H1 (cell line): ENCODE measurements around the gene MNS1. TPM values are rescaled to one million over a fixed set of nuclear protein-coding genes. Genes with fewer than 3 reads are reported as not detected.

Source experiments
- CTCF ChIA-PET: fragments of 300-600 bp; sonication (Branson Sonifier 250); formaldehyde crosslinking; loops from one replicate; lab custom pipeline; 2021; ENCODE audit not compliant: partially characterized antibody; lab: Charles Lee
- POLR2A ChIA-PET: fragments of 300-600 bp; sonication (Branson Sonifier 250); formaldehyde crosslinking; loops from one replicate; lab custom pipeline; 2021; ENCODE audit warnings: inconsistent platforms; ENCODE audit not compliant: partially characterized antibody; lab: Charles Lee
- DNase-seq, 2 experiments: peaks; one replicate each; pipeline versions ENCODE4 v3.0.0 to v3.0.0-alpha.2; 2010 to 2022; ENCODE audit warnings: low spot score in 2 of 2, low read depth in 1 of 2, mixed read lengths in 1 of 2
- FAIRE-seq: peaks from 2 replicates; lab custom pipeline; 2011; peaks lifted over from hg19 to GRCh38; lab: Jason Lieb, UNC
- H2AFZ ChIP-seq: 2 replicates; pipeline ENCODE4 v1.8.1; 2012; ENCODE audit warnings: low read length, inconsistent platforms
- H2AK5ac ChIP-seq: 2 replicates; pipeline ENCODE4 v1.6.1; 2013; ENCODE audit warnings: low read depth, low read length
- H2BK120ac ChIP-seq: replicated peaks from 2 replicates; pipeline ENCODE3; 2013; ENCODE audit warnings: low read depth, low read length, inconsistent platforms
- H2BK12ac ChIP-seq: 2 replicates; pipeline ENCODE4 v1.6.1; 2013; ENCODE audit warnings: low read depth, low read length
- H2BK15ac ChIP-seq: 2 replicates; pipeline ENCODE4 v1.6.1; 2013; ENCODE audit warnings: low read length
- H2BK20ac ChIP-seq: 2 replicates; pipeline ENCODE4 v1.6.1; 2013; ENCODE audit warnings: low read length
- H2BK5ac ChIP-seq: 2 replicates; pipeline ENCODE4 v1.6.1; 2013; ENCODE audit warnings: low read depth, low read length
- H3K14ac ChIP-seq: 2 replicates; pipeline ENCODE4 v1.6.1; 2013; ENCODE audit warnings: inconsistent platforms; ENCODE audit not compliant: insufficient read length
- H3K18ac ChIP-seq: 2 replicates; pipeline ENCODE4 v1.6.1; 2013; ENCODE audit warnings: low read length; ENCODE audit errors: extremely low read depth
- H3K23ac ChIP-seq: 2 replicates; pipeline ENCODE4 v1.6.1; 2013; ENCODE audit warnings: inconsistent platforms; ENCODE audit not compliant: insufficient read length
- H3K23me2 ChIP-seq: 2 replicates; pipeline ENCODE4 v1.6.1; 2013; ENCODE audit warnings: low read depth, low read length
- H3K27ac ChIP-seq: 2 replicates; pipeline ENCODE4 v1.6.1; 2011; ENCODE audit warnings: low read depth, low read length, inconsistent platforms
- H3K27me3 ChIP-seq, 4 experiments: replicated peaks in 1 of 4; 1 replicate in 1 of 4; 2 replicates in 3 of 4; pipeline versions ENCODE4 v1.6.1 to v1.8.1; 2011 to 2013; ENCODE audit warnings: low read length in 3 of 4, mild to moderate bottlenecking in 3 of 4, inconsistent platforms in 2 of 4, mixed read lengths in 2 of 4, moderate library complexity in 1 of 4; ENCODE audit not compliant: control insufficient read depth in 3 of 4, insufficient read depth in 3 of 4; ENCODE audit errors: extremely low read depth in 1 of 4
- H3K36me3 ChIP-seq, 4 experiments: 2 replicates each; pipeline versions ENCODE4 v1.6.1 to v1.8.1; 2011 to 2013; ENCODE audit warnings: mild to moderate bottlenecking in 4 of 4, low read length in 3 of 4, moderate library complexity in 2 of 4, control low read depth in 1 of 4, inconsistent platforms in 1 of 4; ENCODE audit not compliant: insufficient read depth in 4 of 4, control insufficient read depth in 2 of 4
- H3K4ac ChIP-seq: replicated peaks from 2 replicates; pipeline ENCODE3; 2013; ENCODE audit warnings: low read length, low read depth, mixed read lengths, inconsistent platforms; ENCODE audit not compliant: insufficient read length
- H3K4me1 ChIP-seq, 4 experiments: replicated peaks in 1 of 4; 1 replicate in 1 of 4; 2 replicates in 3 of 4; pipeline versions ENCODE4 v1.6.1 to v1.8.1; 2011 to 2013; ENCODE audit warnings: low read length in 3 of 4, inconsistent platforms in 2 of 4, mixed read lengths in 1 of 4; ENCODE audit not compliant: insufficient read depth in 4 of 4, control insufficient read depth in 3 of 4
- H3K4me2 ChIP-seq, 2 experiments: 2 replicates each; pipeline versions ENCODE4 v1.6.1 to v1.8.1; 2011 to 2013; ENCODE audit warnings: low read depth in 2 of 2, low read length in 2 of 2, control low read depth in 1 of 2, inconsistent platforms in 1 of 2, mild to moderate bottlenecking in 1 of 2; ENCODE audit not compliant: insufficient read depth in 1 of 2
- H3K4me3 ChIP-seq, 4 experiments: fragments of 200-600, 300-600 bp in 1 of 4; sonication (generic), shearing (Covaris generic), sonication (Bioruptor Twin) in 1 of 4; 2 replicates each; pipeline versions ENCODE4 v1.5.1 to v1.8.1; 2011 to 2016; ENCODE audit warnings: low read length in 4 of 4, low read depth in 3 of 4, control low read depth in 2 of 4, inconsistent platforms in 2 of 4, mild to moderate bottlenecking in 2 of 4, mixed read lengths in 1 of 4, moderate library complexity in 1 of 4; ENCODE audit not compliant: insufficient read depth in 2 of 4; ENCODE audit errors: extremely low read depth in 1 of 4
- H3K56ac ChIP-seq: replicated peaks from 2 replicates; pipeline ENCODE3; 2013; ENCODE audit warnings: low read depth, mild to moderate bottlenecking, mixed read lengths, low read length, inconsistent platforms; ENCODE audit not compliant: insufficient read length
- H3K79me1 ChIP-seq: 2 replicates; pipeline ENCODE4 v1.6.1; 2013; ENCODE audit warnings: low read depth, low read length, control low read depth
- H3K79me2 ChIP-seq, 2 experiments: 2 replicates each; pipeline versions ENCODE4 v1.6.1 to v1.8.1; 2012 to 2013; ENCODE audit warnings: low read length in 2 of 2, mild to moderate bottlenecking in 2 of 2, inconsistent platforms in 1 of 2; ENCODE audit not compliant: insufficient read depth in 2 of 2, control insufficient read depth in 1 of 2
- H3K9ac ChIP-seq, 4 experiments: replicated peaks in 1 of 4; 1 replicate in 1 of 4; 2 replicates in 3 of 4; pipeline versions ENCODE4 v1.6.1 to v1.8.1; 2011 to 2013; ENCODE audit warnings: low read depth in 3 of 4, low read length in 3 of 4, control low read depth in 2 of 4, mild to moderate bottlenecking in 2 of 4, moderate library complexity in 2 of 4, inconsistent platforms in 1 of 4; ENCODE audit errors: extremely low read depth in 1 of 4
- H3K9me3 ChIP-seq, 2 experiments: 2 replicates each; pipeline versions ENCODE4 v1.6.1 to v1.8.1; 2012 to 2013; ENCODE audit warnings: mild to moderate bottlenecking in 2 of 2, moderate library complexity in 2 of 2, control low read depth in 1 of 2, inconsistent platforms in 1 of 2, low read depth in 1 of 2, low read length in 1 of 2, mixed read lengths in 1 of 2; ENCODE audit not compliant: insufficient read depth in 2 of 2
- H4K20me1 ChIP-seq, 2 experiments: replicated peaks in 1 of 2; 2 replicates each; pipeline versions ENCODE3 to v1.8.1; 2011 to 2013; ENCODE audit warnings: inconsistent platforms in 2 of 2, low read length in 2 of 2, mild to moderate bottlenecking in 1 of 2; ENCODE audit not compliant: insufficient read depth in 2 of 2, control insufficient read depth in 1 of 2
- H4K5ac ChIP-seq: 2 replicates; pipeline ENCODE4 v1.6.1; 2013; ENCODE audit warnings: low read length, low read depth, mixed read lengths, inconsistent platforms; ENCODE audit not compliant: insufficient read length
- H4K8ac ChIP-seq: 2 replicates; pipeline ENCODE4 v1.8.0; 2013; ENCODE audit warnings: mild to moderate bottlenecking, moderate library complexity, low read length, inconsistent platforms; ENCODE audit not compliant: insufficient read depth; ENCODE audit errors: extremely low read depth
- H4K91ac ChIP-seq: replicated peaks from 2 replicates; pipeline ENCODE3; 2013; ENCODE audit warnings: low read length, mixed read lengths, inconsistent platforms; ENCODE audit not compliant: insufficient read length
- BCL11A ChIP-seq, 2 experiments: IDR thresholded peaks; one replicate each; pipeline ENCODE4 v1.6.1; 2011; ENCODE audit warnings: low read depth in 2 of 2, low read length in 2 of 2, mild to moderate bottlenecking in 2 of 2
- EP300 ChIP-seq, 2 experiments: IDR thresholded peaks; 1 replicate in 1 of 2; 2 replicates in 1 of 2; pipeline ENCODE4 v1.6.1; 2011 to 2012; ENCODE audit warnings: low read depth in 2 of 2, low read length in 2 of 2, mild to moderate bottlenecking in 2 of 2, borderline replicate concordance in 1 of 2, inconsistent platforms in 1 of 2, moderate library complexity in 1 of 2
- FOSL1 ChIP-seq: IDR thresholded peaks from 2 replicates; pipeline ENCODE4 v1.6.1; 2011; ENCODE audit warnings: mild to moderate bottlenecking, low read depth, low read length, moderate library complexity; ENCODE audit not compliant: insufficient read depth
- SIN3A ChIP-seq, 2 experiments: IDR thresholded peaks in 1 of 2; conservative IDR thresholded peaks in 1 of 2; 2 replicates each; pipeline ENCODE4 v1.6.1; 2011 to 2012; ENCODE audit warnings: low read length in 2 of 2, improper control_type of control experiment in 1 of 2, low read depth in 1 of 2, mild to moderate bottlenecking in 1 of 2
- polyA plus RNA-seq, 7 experiments: library from polyadenylated mRNA; depleted of rRNA in 3 of 7; stranded (reverse) in 5 of 7; unstranded in 2 of 7; fragments of >200 nt in 5 of 7; fragments of 200-250 nt in 2 of 7; gene quantifications; 1 replicate in 5 of 7; 2 replicates in 1 of 7; 4 replicates in 1 of 7; pipeline versions ENCODE4 v1.2.1 to v1.2.3, GENCODE V29; 2011 to 2013; ENCODE audit warnings: missing spikeins in 2 of 7, mixed read lengths in 2 of 7
- total RNA-seq: library from RNA; stranded (reverse); fragmentation: NEBNext Ultra II Directional; extraction: Animal tissue kit (Norgen Biotek cat#: 25700); gene quantifications from 2 replicates; pipeline ENCODE4 v1.2.1, GENCODE V29; 2021
- TF ChIP-seq, protein P1 (sequence below), 3 experiments: IDR thresholded peaks; 1 replicate in 2 of 3; 2 replicates in 1 of 3; pipeline versions ENCODE4 v1.5.1 to v1.6.1; 2011; ENCODE audit warnings: low read length in 3 of 3, mild to moderate bottlenecking in 3 of 3, inconsistent platforms in 2 of 3, low read depth in 1 of 3, moderate library complexity in 1 of 3; ENCODE audit not compliant: insufficient read depth in 1 of 3; ENCODE audit errors: control extremely low read depth in 1 of 3

Gene MNS1
- total and polyA plus RNA-seq, 2 of the 8 experiments (the other 6 are each of a cell fraction or from before 2014, with no cell fraction given), result 0.57 TPM; not detected in 1

DNA sequence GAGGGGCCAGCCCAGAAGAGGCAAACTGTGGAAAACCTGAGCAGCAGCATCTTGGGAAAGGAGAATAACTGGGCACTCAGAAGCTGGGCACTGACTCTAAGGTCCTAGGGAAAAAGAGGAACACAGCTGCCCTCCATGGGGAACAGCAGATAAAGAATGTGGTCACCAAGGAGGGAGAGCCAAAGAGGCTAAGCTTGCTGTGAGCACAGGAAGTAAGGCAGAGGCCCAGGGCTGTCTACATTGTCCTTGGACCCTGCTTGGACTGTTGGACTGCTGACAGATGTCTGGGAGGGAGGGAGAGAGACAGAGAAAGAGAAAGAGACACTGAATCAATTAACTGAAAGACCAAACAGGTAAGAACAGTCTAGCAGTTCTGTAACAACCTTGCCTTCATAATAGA lies 4.5 kb upstream of the MNS1 start:
- POLR2A ChIA-PET, result interaction anchor here (1.1 kb wide), 1 partner anchor 917 kb away, joined by 3 read pairs; no protein-coding TSS in a partner anchor
- H2BK5ac ChIP-seq, result no peak overlapping the region
- TF ChIP-seq EP300 (IDR thresholded peaks at IDR 0.05; ENCODE audit: borderline replicate concordance in 1 of 2, low read depth in 2 of 2, low read length in 2 of 2) (no peak), SIN3A (conservative IDR thresholded peaks at IDR 0.05 in 1 of 2, IDR thresholded peaks at IDR 0.05 in 1 of 2; ENCODE audit: low read depth in 1 of 2, low read length in 2 of 2) (no peak), FOSL1 (no peak), BCL11A (IDR thresholded peaks at IDR 0.05; ENCODE audit: low read depth in 2 of 2, low read length in 2 of 2) (no peak)
- TF ChIP-seq, protein P1, sequence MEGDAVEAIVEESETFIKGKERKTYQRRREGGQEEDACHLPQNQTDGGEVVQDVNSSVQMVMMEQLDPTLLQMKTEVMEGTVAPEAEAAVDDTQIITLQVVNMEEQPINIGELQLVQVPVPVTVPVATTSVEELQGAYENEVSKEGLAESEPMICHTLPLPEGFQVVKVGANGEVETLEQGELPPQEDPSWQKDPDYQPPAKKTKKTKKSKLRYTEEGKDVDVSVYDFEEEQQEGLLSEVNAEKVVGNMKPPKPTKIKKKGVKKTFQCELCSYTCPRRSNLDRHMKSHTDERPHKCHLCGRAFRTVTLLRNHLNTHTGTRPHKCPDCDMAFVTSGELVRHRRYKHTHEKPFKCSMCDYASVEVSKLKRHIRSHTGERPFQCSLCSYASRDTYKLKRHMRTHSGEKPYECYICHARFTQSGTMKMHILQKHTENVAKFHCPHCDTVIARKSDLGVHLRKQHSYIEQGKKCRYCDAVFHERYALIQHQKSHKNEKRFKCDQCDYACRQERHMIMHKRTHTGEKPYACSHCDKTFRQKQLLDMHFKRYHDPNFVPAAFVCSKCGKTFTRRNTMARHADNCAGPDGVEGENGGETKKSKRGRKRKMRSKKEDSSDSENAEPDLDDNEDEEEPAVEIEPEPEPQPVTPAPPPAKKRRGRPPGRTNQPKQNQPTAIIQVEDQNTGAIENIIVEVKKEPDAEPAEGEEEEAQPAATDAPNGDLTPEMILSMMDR (IDR thresholded peaks at IDR 0.05; ENCODE audit: control extremely low read depth in 1 of 3, insufficient read depth in 1 of 3, low read depth in 1 of 3, low read length in 3 of 3), result no peak

More for the DNA sequence above, 4.5 kb upstream of the MNS1 start:
- Histone ChIP-seq H3K18ac (no peak overlapping the region), H3K27ac (no peak overlapping the region), H3K23ac (no peak overlapping the region), H3K9ac (no peak overlapping the region), H3K4me2 (no peak overlapping the region), H4K20me1 (no peaks in the 10 kb centered on the region), H3K4me3 (no peak overlapping the region), H3K23me2 (peaks cover 2% of the 10 kb centered on the region; the same call in 1 of the 2 replicates), H3K14ac (no peak overlapping the region), H2BK20ac (no peak overlapping the region), H2BK12ac (no peak overlapping the region), H3K79me2 (no peaks in the 10 kb centered on the region), H3K27me3 (peaks cover 0 to 6% (median 4%) of the 10 kb centered on the region in 4 experiments; a peak in 4 of 7 replicates), H2AK5ac (no peak overlapping the region), H4K5ac (no peak overlapping the region), H3K56ac (no peak overlapping the region), H4K8ac (no peak overlapping the region), H4K91ac (no peak overlapping the region), H3K4me1 (peaks cover 0 to 3% (median 1%) of the 10 kb centered on the region in 4 experiments; a peak in 2 of 7 replicates), H3K79me1 (no peaks in the 10 kb centered on the region), H3K9me3 (no peaks in the 10 kb centered on the region), H2BK15ac (no peak overlapping the region), H2AFZ (no peak overlapping the region), H3K36me3 (no peaks in the 10 kb centered on the region), H2BK120ac (no peak overlapping the region), H3K4ac (no peak overlapping the region)
- FAIRE-seq (no peak), DNase-seq (no peak)
- CTCF ChIA-PET, result interaction anchor here (0.6 kb wide), 1 partner anchor 484 kb away, joined by 3 read pairs; no protein-coding TSS in a partner anchor
